ENCODE data around the gene EFHC2.

The EFHC2 gene

GRCh38 chrX:44312421-44312820 is 31.1 kb downstream of the EFHC2 start:
- Mint-ChIP-seq H3K27ac (no peak overlapping the region), H3K27me3 (no peaks in the 10 kb centered on the region), H3K36me3 (no peaks in the 10 kb centered on the region), H3K4me3 (no peak overlapping the region), H3K4me1 (peaks cover 24% of the 10 kb centered on the region), H3K9me3 (no peaks in the 10 kb centered on the region)

DNA sequence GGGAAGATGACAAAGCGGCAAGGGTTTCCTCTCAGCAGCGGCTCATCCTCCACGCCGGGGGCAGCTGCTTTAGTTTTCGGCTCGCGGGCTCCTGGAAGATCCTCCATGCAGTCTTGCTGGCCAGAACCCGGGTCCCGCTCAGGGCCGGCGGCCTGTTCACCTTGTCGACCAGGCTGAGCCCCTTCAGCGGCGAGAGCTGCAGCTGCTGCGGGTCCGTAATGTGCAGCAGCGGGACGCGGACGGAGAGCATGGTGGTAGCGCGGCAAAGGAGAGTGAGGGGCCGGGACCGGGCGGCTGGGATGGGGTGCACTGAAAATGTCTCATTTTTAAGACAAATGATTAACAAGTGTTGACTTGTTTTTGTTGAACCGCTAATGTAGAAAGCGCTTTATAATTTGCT is 33.2 kb downstream of the EFHC2 start:
- H3K4me1 Mint-ChIP-seq, result peaks cover 24% of the 10 kb centered on the region
- no peaks in the 10 kb centered on the region for H3K36me3 Mint-ChIP-seq
- H3K27me3 Mint-ChIP-seq, result no peaks in the 10 kb centered on the region
- no peak overlapping the region for H3K27ac Mint-ChIP-seq
- H3K9me3 Mint-ChIP-seq, result no peaks in the 10 kb centered on the region
- no peak overlapping the region for H3K4me3 Mint-ChIP-seq

- H3K27ac Mint-ChIP-seq, result no peak overlapping the region
- H3K4me1 Mint-ChIP-seq, result peaks cover 12% of the 10 kb centered on the region
- H3K27me3 Mint-ChIP-seq, result no peaks in the 10 kb centered on the region
- no peaks in the 10 kb centered on the region for H3K9me3 Mint-ChIP-seq
- H3K36me3 Mint-ChIP-seq, result no peaks in the 10 kb centered on the region
- H3K4me3 Mint-ChIP-seq, result no peak overlapping the region
Observed at GRCh38 chrX:44308869-44309268, 34.6 kb downstream of the EFHC2 start.

DNA sequence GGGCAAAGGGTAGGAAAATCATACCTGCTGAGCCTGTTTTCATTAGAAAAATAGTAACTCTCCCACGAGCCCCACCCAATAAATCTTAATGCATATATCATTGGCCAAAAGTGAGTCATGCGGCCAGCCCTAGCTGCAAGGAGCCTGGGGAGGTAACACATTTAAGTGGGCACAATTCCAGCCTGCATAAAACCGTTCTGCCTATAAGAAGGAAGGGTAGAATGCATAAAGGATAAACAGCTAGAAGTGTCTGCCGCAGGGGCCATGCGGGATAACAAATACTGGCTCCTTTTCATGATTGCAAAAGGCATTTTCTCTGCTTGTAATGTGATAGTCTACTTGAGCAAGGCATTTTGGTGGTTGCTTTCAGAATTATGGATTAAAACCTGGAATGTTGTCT is 37.1 kb downstream of the EFHC2 start:
- H3K27me3 Mint-ChIP-seq, result no peaks in the 10 kb centered on the region
- H3K36me3 Mint-ChIP-seq, result no peaks in the 10 kb centered on the region
- no peak overlapping the region for H3K4me3 Mint-ChIP-seq
- no peaks in the 10 kb centered on the region for H3K4me1 Mint-ChIP-seq
- H3K27ac Mint-ChIP-seq, result no peak overlapping the region
- no peaks in the 10 kb centered on the region for H3K9me3 Mint-ChIP-seq

- H3K4me3 Mint-ChIP-seq, result no peak overlapping the region
- H3K9me3 Mint-ChIP-seq, result no peaks in the 10 kb centered on the region
- H3K27ac Mint-ChIP-seq, result no peak overlapping the region
- no peaks in the 10 kb centered on the region for H3K36me3 Mint-ChIP-seq
- H3K4me1 Mint-ChIP-seq, result no peaks in the 10 kb centered on the region
- no peaks in the 10 kb centered on the region for H3K27me3 Mint-ChIP-seq
Observed at GRCh38 chrX:44305921-44306320, 37.6 kb downstream of the EFHC2 start.

GRCh38 chrX:44303119-44303518 is 40.4 kb downstream of the EFHC2 start:
- Mint-ChIP-seq H3K36me3 (no peaks in the 10 kb centered on the region), H3K9me3 (no peaks in the 10 kb centered on the region), H3K27me3 (no peaks in the 10 kb centered on the region), H3K4me3 (no peak overlapping the region), H3K27ac (no peak overlapping the region), H3K4me1 (no peaks in the 10 kb centered on the region)

- H3K4me3 Mint-ChIP-seq, result no peak overlapping the region
- H3K27me3 Mint-ChIP-seq, result no peaks in the 10 kb centered on the region
- no peak overlapping the region for H3K27ac Mint-ChIP-seq
- H3K36me3 Mint-ChIP-seq, result no peaks in the 10 kb centered on the region
- H3K9me3 Mint-ChIP-seq, result no peaks in the 10 kb centered on the region
- H3K4me1 Mint-ChIP-seq, result no peaks in the 10 kb centered on the region
Observed at GRCh38 chrX:44299177-44299576, 44.3 kb downstream of the EFHC2 start.

DNA sequence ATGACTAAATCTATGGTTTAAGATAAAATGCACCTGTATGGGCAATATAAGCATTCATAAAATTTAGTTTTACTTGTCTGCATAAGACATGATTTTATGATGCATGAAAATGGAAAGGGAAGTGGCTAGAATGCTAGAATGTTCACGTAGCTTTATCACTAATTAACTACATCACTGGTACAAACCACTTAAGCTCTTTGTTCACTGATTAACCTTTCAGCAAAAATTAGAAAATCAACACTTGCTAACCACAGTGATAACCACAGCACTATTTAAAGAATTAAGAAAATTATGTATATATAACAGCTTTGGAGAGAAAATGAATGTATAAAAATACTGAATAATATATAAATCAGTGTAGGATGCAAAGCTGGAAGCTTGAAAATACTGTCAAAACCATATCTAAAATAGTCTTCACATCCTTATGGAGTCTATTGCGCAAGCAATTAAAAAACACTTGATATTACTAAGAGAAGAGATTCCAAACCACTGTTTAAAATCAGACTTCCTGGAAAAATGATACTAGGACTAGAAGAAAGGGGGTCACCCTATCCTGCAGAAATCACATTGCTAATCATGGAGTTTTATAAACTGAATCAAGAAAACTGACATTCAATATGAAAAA is 51.9 kb downstream of the EFHC2 start:
- no peak overlapping the region for H3K27ac Mint-ChIP-seq
- H3K9me3 Mint-ChIP-seq, result no peaks in the 10 kb centered on the region
- no peaks in the 10 kb centered on the region for H3K4me1 Mint-ChIP-seq
- H3K4me3 Mint-ChIP-seq, result no peak overlapping the region
- no peaks in the 10 kb centered on the region for H3K27me3 Mint-ChIP-seq
- H3K36me3 Mint-ChIP-seq, result no peaks in the 10 kb centered on the region

DNA sequence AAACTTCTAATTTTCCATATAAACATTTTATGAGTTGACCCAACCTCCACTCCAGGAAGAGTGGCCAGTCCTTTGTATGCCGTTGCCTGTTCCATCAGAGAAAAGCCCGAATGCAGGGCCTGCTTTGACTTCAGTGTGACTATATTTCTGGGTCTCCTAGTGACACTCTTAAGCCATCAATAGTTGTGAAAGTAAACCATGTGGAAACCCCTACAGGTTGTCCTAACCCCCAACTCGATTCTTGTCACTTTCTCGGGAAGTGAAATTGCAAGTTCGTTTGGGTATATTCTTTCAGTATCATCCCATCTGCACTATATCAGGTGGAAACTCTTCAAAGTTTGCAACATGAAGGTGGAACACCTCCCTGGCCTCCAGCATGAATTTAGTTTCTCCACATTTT is 52.8 kb downstream of the EFHC2 start:
- no peak overlapping the region for H3K4me3 Mint-ChIP-seq

DNA sequence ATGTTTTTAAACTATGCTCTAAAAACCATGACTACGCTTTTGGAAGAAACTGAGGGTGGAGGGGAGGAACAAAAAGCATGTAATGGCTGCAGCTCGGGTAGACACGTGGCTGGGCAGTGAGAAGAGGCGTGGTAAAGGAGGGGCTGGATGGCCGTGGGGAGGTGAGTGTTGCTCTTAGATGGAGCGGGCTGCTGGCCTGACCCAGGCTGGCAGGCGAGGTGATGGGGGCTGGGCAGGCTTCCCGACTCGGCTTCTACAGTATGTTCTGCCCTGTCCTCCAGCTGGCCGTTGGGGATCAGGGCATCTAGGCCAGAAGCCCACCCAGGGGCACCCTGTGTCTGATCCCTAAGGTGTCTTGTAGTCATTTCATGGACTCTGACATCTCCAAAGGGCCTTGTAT is 60.7 kb downstream of the EFHC2 start:
- Mint-ChIP-seq H3K27me3 (no peaks in the 10 kb centered on the region), H3K4me1 (peaks cover 4% of the 10 kb centered on the region), H3K36me3 (no peaks in the 10 kb centered on the region), H3K27ac (no peak overlapping the region), H3K9me3 (no peaks in the 10 kb centered on the region), H3K4me3 (no peak overlapping the region)

More for the DNA sequence above, 52.8 kb downstream of the EFHC2 start:
- Mint-ChIP-seq H3K27me3 (no peaks in the 10 kb centered on the region), H3K4me1 (no peaks in the 10 kb centered on the region), H3K27ac (no peak overlapping the region), H3K9me3 (no peaks in the 10 kb centered on the region), H3K36me3 (no peaks in the 10 kb centered on the region)

- Mint-ChIP-seq H3K4me1 (peaks cover 7% of the 10 kb centered on the region), H3K9me3 (no peaks in the 10 kb centered on the region), H3K27ac (no peak overlapping the region), H3K36me3 (no peaks in the 10 kb centered on the region), H3K4me3 (no peak overlapping the region), H3K27me3 (no peaks in the 10 kb centered on the region)
Observed at GRCh38 chrX:44280116-44280515, 63.4 kb downstream of the EFHC2 start.

DNA sequence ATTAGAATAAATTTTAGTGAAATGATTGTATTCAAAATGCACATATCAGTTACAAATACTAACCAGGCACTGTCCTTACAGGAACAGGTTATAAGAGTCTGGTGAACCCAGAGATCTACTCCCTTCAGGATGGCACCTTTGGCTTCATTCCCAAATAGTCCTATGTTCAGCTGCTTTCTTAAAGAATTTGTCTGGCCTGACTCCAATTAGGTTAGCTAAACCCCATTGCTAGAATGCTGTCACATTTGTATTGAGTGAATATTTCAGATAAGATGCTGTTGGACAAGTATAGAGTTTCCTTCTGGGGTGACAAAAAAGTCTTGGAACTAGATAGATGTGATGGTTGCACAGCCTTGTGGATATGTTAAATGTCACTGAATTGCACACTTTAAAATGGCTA is 69.4 kb downstream of the EFHC2 start:
- no peaks in the 10 kb centered on the region for H3K36me3 Mint-ChIP-seq
- H3K4me1 Mint-ChIP-seq, result peaks cover 22% of the 10 kb centered on the region
- no peaks in the 10 kb centered on the region for H3K9me3 Mint-ChIP-seq
- no peak overlapping the region for H3K4me3 Mint-ChIP-seq
- no peak overlapping the region for H3K27ac Mint-ChIP-seq
- H3K27me3 Mint-ChIP-seq, result no peaks in the 10 kb centered on the region

GRCh38 chrX:44267861-44268260 is 75.6 kb downstream of the EFHC2 start:
- no peak overlapping the region for H3K4me3 Mint-ChIP-seq
- H3K4me1 Mint-ChIP-seq, result peaks cover 47% of the 10 kb centered on the region
- no peaks in the 10 kb centered on the region for H3K9me3 Mint-ChIP-seq
- H3K36me3 Mint-ChIP-seq, result no peaks in the 10 kb centered on the region
- H3K27me3 Mint-ChIP-seq, result no peaks in the 10 kb centered on the region
- no peak overlapping the region for H3K27ac Mint-ChIP-seq

DNA sequence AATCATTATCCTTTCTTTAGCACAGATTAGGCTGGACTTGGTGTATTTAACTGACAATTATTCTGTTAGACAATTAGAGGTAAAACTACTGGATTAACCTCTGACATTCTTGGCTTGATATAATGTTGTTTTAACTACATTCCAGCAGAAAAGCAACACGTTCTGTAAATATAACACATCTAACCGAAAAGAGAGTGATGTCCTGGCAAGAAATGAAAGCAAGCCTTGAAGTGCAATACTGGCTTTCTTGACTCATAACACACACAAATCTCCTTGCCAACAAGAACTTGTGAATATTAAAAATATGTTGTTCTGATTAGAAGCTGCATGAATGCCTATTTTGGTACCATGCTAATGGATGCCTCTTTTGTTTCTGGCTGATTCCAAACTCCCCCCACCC is 76.4 kb downstream of the EFHC2 start:
- Mint-ChIP-seq H3K9me3 (no peaks in the 10 kb centered on the region), H3K4me3 (no peak overlapping the region), H3K4me1 (peaks cover 47% of the 10 kb centered on the region), H3K36me3 (no peaks in the 10 kb centered on the region), H3K27ac (no peak overlapping the region), H3K27me3 (no peaks in the 10 kb centered on the region)

- H3K4me3 Mint-ChIP-seq, result peak overlapping the region; percentile 74
- no peaks in the 10 kb centered on the region for H3K27me3 Mint-ChIP-seq
- no peak overlapping the region for H3K27ac Mint-ChIP-seq
- no peaks in the 10 kb centered on the region for H3K9me3 Mint-ChIP-seq
- peaks cover 49% of the 10 kb centered on the region for H3K4me1 Mint-ChIP-seq
- H3K36me3 Mint-ChIP-seq, result no peaks in the 10 kb centered on the region
Observed at GRCh38 chrX:44265559-44265958, 77.9 kb downstream of the EFHC2 start.

GRCh38 chrX:44264936-44265335 is 78.5 kb downstream of the EFHC2 start:
- Mint-ChIP-seq H3K36me3 (no peaks in the 10 kb centered on the region), H3K4me3 (peak overlapping the region; percentile 36), H3K4me1 (peaks cover 56% of the 10 kb centered on the region), H3K9me3 (no peaks in the 10 kb centered on the region), H3K27me3 (no peaks in the 10 kb centered on the region), H3K27ac (no peak overlapping the region)

GRCh38 chrX:44261286-44261685 is 82.2 kb downstream of the EFHC2 start:
- peaks cover 51% of the 10 kb centered on the region for H3K4me1 Mint-ChIP-seq

More at GRCh38 chrX:44261286-44261685, 82.2 kb downstream of the EFHC2 start:
- Mint-ChIP-seq H3K4me3 (no peak overlapping the region), H3K36me3 (peaks cover 9% of the 10 kb centered on the region), H3K27me3 (no peaks in the 10 kb centered on the region), H3K9me3 (no peaks in the 10 kb centered on the region), H3K27ac (no peak overlapping the region)

All from activated naive CD4-positive, alpha-beta T cell treated with anti-CD3 and anti-CD28 coated beads, Interleukin-2, amount 50 U/mL, for 24 hours (primary cell).